ENCODE data around the gene TMEM121.

GRCh38 chr14:105486974-105487448 is 39.4 kb upstream of the TMEM121 start:
- TF ChIP-seq SIN3A (IDR thresholded peaks at IDR 0.05; ENCODE audit: borderline replicate concordance, insufficient read depth, low read length) (no peak), POLR2AphosphoS5 (IDR thresholded peaks at IDR 0.05; ENCODE audit: low read depth, low read length) (no peak), TAF1 (IDR thresholded peaks at IDR 0.05; ENCODE audit: borderline replicate concordance, insufficient read depth, low read length) (no peak)

Measured in PFSK-1 (cell line).